ACHN (cell line): Measurements from ENCODE around the gene RPH3AL.
"Not testable (repeated sequence)": the region's sequence is repeated elsewhere in the genome, so short reads cannot be mapped to it uniquely, and the experiment has no call there.

Experiments
- DNase-seq: peaks from one replicate; pipeline ENCODE4 v3.0.0-alpha.2; 2015
- in situ Hi-C: cut with HindIII; loops from 2 replicates; pipeline ENCODE4 v1.10.0; 2017; ENCODE audit warnings: low sequenced_read_pairs, low pct_ligation_motif_present, low pct_unique_long_range_greater_than_20kb

Gene RPH3AL

GRCh38 chr17:238071-238963, 114.3 kb downstream of the RPH3AL start:
- DNase-seq, result no peak
- in situ Hi-C loops, result no loop called here

GRCh38 chr17:237406-237955, 115.1 kb downstream of the RPH3AL start:
- in situ Hi-C loops, result no loop called here
- DNase-seq, result no peak

- in situ Hi-C loops, result no loop called here
- no peak for DNase-seq
Observed at GRCh38 chr17:236641-237405, 115.8 kb downstream of the RPH3AL start.

- in situ Hi-C loops, result no loop called here
Observed at GRCh38 chr17:235831-236640, 116.6 kb downstream of the RPH3AL start.

GRCh38 chr17:234994-235830, 117.4 kb downstream of the RPH3AL start:
- DNase-seq, in situ Hi-C loops: not testable (repeated sequence)

More at GRCh38 chr17:235831-236640, 116.6 kb downstream of the RPH3AL start:
- no peak for DNase-seq

GRCh38 chr17:234163-234993, 118.2 kb downstream of the RPH3AL start:
- in situ Hi-C loops, DNase-seq: not testable (repeated sequence)

- in situ Hi-C loops, result no loop called here
- DNase-seq, result no peak
Observed at GRCh38 chr17:233473-233941, 119.1 kb downstream of the RPH3AL start.

- DNase-seq, result no peak
- in situ Hi-C loops, result no loop called here
Observed at GRCh38 chr17:231966-232807, 120.4 kb downstream of the RPH3AL start.

- in situ Hi-C loops, result no loop called here
- DNase-seq, result no peak
Observed at GRCh38 chr17:231191-231965, 121.2 kb downstream of the RPH3AL start.

GRCh38 chr17:230395-230770, 122.2 kb downstream of the RPH3AL start:
- in situ Hi-C loops, result no loop called here
- DNase-seq, result no peak

GRCh38 chr17:229709-230394, 122.8 kb downstream of the RPH3AL start:
- in situ Hi-C loops, result no loop called here
- no peak for DNase-seq

GRCh38 chr17:228951-229708, 123.5 kb downstream of the RPH3AL start:
- in situ Hi-C loops, result no loop called here
- no peak for DNase-seq

GRCh38 chr17:227946-228615, 124.5 kb downstream of the RPH3AL start:
- in situ Hi-C loops, result no loop called here
- no peak for DNase-seq
